Endothelial cell of umbilical vein (primary cell): ENCODE measurements around the gene GRM5.

Experiments used
- EZH2 ChIP-seq: IDR thresholded peaks from 2 replicates; pipeline ENCODE4 v1.6.1; 2012; ENCODE audit warnings: borderline replicate concordance, low read depth, mild to moderate bottlenecking, moderate library complexity, low read length, inconsistent platforms; ENCODE audit not compliant: severe bottlenecking
- FOS ChIP-seq: IDR thresholded peaks from 2 replicates; pipeline ENCODE4 v1.6.1; 2011; ENCODE audit warnings: mild to moderate bottlenecking, low read length, moderate library complexity, borderline replicate concordance; ENCODE audit not compliant: insufficient read depth
- MYC ChIP-seq: IDR thresholded peaks from one replicate; pipeline ENCODE4 v1.6.1; 2011; ENCODE audit warnings: mild to moderate bottlenecking, low read depth, low read length
- POLR2A ChIP-seq: IDR thresholded peaks from 2 replicates; pipeline ENCODE4 v1.6.1; 2012; ENCODE audit warnings: low read depth, mild to moderate bottlenecking, control low read depth, low read length
- POLR2AphosphoS5 ChIP-seq: IDR thresholded peaks from 2 replicates; pipeline ENCODE4 v1.6.1; 2012; ENCODE audit warnings: low read depth, mild to moderate bottlenecking, control low read depth, low read length, moderate library complexity; ENCODE audit not compliant: insufficient read depth
- TF ChIP-seq, protein P1 (sequence below), 2 donors: IDR thresholded peaks; 1 replicate in 1 of 2; 2 replicates in 1 of 2; pipeline ENCODE4 v1.5.1; 2011; ENCODE audit warnings: low read length in 2 of 2, mild to moderate bottlenecking in 2 of 2, moderate library complexity in 2 of 2, control low read depth in 1 of 2, inconsistent platforms in 1 of 2, low read depth in 1 of 2; ENCODE audit not compliant: insufficient read depth in 1 of 2; ENCODE audit errors: extremely low read depth in 1 of 2
- TF ChIP-seq, protein P2 (sequence below): IDR thresholded peaks from 2 replicates; pipeline ENCODE4 v1.6.1; 2011; ENCODE audit not compliant: insufficient read depth, insufficient read length

DNA sequence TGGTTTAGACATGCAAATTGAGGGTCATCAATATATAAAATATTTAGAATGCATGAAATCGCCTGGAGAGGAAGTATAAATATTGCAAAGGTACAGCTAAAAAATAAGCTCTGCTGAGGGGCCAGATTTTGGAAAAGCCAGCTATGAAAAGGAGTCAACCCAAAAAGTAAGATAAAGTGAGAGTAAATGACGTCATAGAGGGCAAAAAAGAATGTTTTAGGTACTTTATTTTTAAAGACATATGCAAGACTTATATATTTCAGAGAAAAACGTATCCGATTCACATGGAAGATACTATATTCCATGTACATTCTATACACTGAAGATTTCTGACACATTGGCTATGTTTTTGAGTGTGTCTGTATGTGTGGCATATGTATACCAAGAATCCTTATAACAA is 13.6 kb downstream of the GRM5 start:
- TF ChIP-seq, protein P1, sequence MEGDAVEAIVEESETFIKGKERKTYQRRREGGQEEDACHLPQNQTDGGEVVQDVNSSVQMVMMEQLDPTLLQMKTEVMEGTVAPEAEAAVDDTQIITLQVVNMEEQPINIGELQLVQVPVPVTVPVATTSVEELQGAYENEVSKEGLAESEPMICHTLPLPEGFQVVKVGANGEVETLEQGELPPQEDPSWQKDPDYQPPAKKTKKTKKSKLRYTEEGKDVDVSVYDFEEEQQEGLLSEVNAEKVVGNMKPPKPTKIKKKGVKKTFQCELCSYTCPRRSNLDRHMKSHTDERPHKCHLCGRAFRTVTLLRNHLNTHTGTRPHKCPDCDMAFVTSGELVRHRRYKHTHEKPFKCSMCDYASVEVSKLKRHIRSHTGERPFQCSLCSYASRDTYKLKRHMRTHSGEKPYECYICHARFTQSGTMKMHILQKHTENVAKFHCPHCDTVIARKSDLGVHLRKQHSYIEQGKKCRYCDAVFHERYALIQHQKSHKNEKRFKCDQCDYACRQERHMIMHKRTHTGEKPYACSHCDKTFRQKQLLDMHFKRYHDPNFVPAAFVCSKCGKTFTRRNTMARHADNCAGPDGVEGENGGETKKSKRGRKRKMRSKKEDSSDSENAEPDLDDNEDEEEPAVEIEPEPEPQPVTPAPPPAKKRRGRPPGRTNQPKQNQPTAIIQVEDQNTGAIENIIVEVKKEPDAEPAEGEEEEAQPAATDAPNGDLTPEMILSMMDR (IDR thresholded peaks at IDR 0.05; ENCODE audit: extremely low read depth in 1 of 2, insufficient read depth in 1 of 2, low read depth in 1 of 2, low read length in 2 of 2): no peak
- TF ChIP-seq FOS (no peak), MYC (no peak), POLR2AphosphoS5 (no peak), POLR2A (no peak), EZH2 (no peak)
- TF ChIP-seq, protein P2, sequence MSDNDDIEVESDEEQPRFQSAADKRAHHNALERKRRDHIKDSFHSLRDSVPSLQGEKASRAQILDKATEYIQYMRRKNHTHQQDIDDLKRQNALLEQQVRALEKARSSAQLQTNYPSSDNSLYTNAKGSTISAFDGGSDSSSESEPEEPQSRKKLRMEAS: no peak
